RPMI8226 (cell line): ENCODE data around the gene NEDD9.

ENCODE experiments used
- DNase-seq: peaks from one replicate; pipeline ENCODE4 v3.0.0-alpha.2; 2015

Gene NEDD9

GRCh38 chr6:11258260-11259237, 26.1 kb upstream of the NEDD9 start:
- no peak for DNase-seq

GRCh38 chr6:11255610-11256009, 23.1 kb upstream of the NEDD9 start:
- no peak for DNase-seq

DNA sequence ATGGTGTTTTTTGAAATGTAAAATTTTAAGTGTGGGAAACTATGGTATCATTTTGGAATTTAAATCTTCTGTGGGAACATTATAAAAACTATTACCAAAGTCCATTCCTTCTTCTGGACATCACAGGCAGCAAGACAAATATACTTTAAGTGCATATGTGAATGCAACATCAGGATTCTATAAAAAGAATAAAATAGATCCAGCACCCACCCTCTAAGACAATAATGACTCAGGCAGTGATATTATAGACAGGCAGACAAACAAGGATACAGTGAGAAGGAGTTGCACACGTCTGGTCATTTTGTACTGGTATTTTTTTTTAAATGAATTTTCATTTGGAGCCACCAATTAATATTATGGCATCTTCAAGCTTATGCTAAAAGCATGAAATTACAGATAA, 21.1 kb upstream of the NEDD9 start:
- DNase-seq = no peak

GRCh38 chr6:11251553-11252360, 19.3 kb upstream of the NEDD9 start:
- no peak for DNase-seq

DNA sequence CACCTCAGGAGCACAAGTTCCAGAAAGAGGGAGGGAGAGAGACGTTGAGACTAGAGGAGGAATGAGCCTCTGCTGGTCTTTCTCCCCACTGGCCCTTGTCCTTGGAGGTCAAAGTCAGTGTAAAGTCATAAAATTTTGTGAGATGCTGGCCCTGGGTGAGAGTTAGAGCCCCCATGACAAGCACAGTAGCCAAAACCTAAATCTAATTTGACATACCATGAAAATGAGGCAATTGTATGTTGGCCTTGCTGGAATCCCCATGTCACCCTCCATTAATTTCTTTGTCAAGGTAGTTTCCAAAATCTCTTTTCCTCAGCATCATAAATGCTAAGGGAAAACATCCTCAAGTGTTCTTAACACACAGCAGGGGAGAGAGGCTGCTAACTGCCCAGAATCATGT, 17.6 kb upstream of the NEDD9 start:
- DNase-seq = no peak

- no peak for DNase-seq
Measured at GRCh38 chr6:11248974-11249761, 16.7 kb upstream of the NEDD9 start.

DNA sequence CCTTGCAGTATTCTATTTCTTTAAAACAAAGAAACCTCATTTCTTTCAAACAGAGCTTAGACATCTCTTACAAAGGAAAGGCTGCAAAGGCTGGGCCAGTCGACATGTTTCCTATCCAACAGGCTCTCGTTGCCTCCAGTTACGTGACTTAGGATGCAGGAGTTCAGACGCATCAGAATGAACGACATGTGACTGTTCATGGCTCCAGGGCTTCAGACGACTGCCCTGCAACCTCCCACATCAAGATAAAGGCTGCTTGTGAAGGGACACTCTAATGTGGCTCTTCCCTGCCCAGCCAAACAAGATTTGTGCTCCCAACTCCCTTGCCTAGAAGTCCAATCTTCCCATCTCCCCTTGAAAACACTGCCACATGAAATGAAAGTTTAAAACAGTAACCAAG, 14.3 kb upstream of the NEDD9 start:
- no peak for DNase-seq

GRCh38 chr6:11245381-11246256, 13.2 kb upstream of the NEDD9 start:
- DNase-seq = no peak

DNA sequence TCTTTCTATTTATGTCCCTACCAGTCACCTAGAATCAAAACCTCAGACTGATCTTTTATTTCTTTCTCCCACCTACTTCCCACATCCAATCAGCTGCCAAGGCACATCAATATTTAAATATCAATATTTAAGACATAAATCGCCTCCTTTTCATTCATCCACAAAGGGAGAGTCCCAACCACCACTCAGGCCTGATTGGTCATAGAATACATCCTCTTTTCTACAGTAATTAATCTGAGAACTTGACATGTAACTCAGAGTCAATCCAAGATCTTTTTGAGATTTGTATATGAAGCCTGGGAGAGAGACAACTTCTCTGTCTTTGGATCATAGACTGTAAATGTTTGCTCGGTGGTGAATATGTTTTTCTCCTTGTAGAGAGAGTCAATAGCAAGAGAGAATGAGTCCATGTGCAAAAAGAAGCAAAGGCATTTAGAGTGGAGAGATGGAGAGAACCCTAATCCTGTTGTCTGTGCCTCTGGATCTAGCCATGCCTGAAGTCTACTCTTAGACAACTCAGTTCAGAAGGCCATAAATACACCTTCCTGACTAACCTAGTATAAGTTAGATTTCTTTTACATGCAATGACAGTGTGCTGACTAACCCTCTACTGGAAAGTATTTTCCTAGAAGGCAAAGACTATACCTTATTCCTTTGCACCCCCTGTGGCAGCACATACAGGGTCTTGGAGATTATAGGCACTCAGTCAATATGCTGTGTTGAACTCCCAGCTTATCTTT, 12.1 kb upstream of the NEDD9 start:
- no peak for DNase-seq

GRCh38 chr6:11243861-11244260, 11.4 kb upstream of the NEDD9 start:
- no peak for DNase-seq

DNA sequence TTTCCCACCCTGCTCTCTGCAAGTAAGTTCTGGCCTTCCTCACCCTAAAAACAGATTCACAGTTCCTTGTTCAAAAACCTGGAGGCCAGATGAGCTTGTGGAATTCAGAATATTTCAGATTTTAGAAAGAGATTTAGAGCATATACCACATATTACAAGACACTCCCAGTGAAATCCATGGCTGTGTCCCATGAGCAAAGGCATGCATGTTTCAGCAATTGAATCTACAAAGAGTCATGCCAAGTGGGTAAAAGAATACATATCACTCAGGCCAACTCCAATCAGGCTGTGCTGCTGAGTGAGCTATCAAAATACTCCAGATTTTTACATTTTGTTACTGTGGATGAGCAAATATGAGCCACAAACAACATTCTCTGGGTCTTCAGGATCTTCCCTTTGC, 10.2 kb upstream of the NEDD9 start:
- no peak for DNase-seq

GRCh38 chr6:11241793-11242201, 9.3 kb upstream of the NEDD9 start:
- DNase-seq = no peak

- DNase-seq = no peak
Measured at GRCh38 chr6:11241154-11241792, 8.8 kb upstream of the NEDD9 start.

GRCh38 chr6:11237956-11238355, 5.5 kb upstream of the NEDD9 start:
- no peak for DNase-seq

DNA sequence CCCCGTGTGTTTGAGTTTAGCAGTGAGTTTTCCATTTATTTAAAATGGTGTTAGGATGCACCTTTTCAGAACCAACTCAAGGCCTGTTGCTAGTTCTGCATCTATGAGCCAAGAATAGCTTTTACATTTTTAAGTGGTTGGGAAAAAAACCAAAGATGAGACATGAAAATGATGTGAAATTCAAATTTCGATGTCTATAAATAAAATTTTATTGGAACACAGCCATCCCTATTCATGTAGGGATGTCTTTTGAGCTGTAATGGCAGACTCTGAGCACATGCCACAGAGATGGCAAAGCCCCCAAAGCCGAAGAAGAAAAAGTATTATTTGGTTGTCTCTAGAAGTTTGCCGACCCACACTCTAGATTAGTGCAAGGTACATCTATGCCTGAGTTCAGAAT, 5.0 kb upstream of the NEDD9 start:
- DNase-seq = no peak

DNA sequence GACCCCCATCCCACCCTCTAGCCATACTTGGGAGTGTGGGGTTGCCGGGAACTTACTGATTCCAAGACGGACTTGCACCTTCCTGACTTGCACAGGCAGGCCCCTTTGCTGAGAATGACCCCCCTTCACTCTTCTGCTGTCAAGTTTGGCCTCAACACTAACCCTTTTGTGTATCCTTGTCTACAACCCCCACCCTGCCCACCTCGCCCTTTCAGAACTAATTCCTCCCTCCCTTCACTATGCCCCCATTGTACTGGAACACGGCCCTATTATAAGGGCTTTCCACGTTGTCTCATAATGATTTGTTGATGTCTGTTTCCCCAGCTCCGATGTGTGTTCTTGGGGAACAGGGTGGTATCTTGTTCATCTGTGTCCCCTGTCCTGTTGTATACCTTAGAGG, 4.4 kb upstream of the NEDD9 start:
- no peak for DNase-seq

- no peak for DNase-seq
Measured at GRCh38 chr6:11236076-11236750, 3.7 kb upstream of the NEDD9 start.

DNA sequence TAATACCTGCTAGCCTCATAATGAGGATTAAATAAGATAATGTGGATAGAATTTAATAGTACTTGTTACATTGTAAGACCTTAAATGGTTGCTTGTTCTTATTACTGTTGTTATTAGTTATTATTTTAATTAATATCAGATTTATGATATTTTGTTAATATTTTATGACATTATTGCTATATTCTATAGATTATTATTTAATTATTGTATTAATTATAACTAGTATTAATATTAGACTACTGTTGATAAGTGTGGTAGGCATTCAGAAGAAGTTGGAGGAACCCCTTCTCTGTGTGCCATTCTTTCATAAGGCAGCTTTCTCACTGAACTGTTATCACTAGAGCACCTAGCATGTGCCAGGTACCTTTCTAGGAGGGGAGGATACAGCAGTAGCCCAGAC, 2.6 kb upstream of the NEDD9 start:
- no peak for DNase-seq

DNA sequence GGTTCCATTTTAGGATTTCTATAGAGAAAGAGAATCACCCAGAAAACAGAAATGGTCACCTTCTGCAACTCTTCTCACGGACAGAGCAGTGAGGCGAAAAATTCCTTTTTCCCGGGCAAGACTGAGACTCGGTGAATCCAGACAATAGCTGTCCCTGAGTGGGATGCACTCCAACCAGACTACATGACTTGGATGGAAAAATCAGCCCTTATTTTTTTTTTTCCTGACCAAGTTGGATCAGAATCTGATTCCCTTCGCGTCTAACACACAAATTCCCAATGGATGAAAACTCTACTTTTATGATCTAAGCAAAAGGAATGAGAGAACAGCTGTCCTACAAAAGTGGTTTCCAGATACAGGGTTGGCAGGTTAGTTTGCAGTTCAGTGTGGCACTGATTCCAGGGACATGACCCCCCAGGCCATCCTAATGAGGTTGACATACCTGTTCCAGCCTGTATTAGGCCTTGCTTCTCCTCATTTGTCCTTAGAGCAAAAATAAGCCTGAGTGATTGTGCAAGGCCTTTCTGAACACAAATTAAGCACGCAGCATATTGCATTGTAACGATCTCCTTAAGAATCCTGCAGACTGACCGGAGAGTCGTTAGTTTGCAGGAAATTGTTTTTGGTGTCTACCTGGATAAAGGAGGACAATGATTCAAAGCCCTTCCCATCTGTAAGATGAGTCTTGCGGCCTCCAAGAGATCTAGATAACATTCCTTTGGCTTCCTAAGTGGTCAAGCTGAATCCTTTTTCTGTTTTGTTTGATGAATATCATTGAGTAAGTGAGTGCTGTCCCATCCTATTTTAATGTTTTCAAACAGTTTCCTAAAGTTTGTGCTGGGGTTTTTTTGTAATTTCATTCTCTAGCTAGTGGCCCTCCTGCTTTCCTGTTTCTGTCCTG, 1.5 kb upstream of the NEDD9 start:
- no peak for DNase-seq
